IMR-90 (cell line): ENCODE measurements around the gene ADARB2.

Experiments
- CTCF ChIP-seq: conservative IDR thresholded peaks from 2 replicates; pipeline ENCODE4 v1.5.1; 2012; ENCODE audit warnings: mild to moderate bottlenecking, low read depth, low read length, improper control_type of control experiment
- FOS ChIP-seq: fragments of 150-350 bp; IDR thresholded peaks from 2 replicates; pipeline ENCODE4 v1.6.1; 2016; ENCODE audit warnings: low read depth, low read length
- POLR2A ChIP-seq: IDR thresholded peaks from 2 replicates; pipeline ENCODE4 v1.6.1; 2012; ENCODE audit warnings: mild to moderate bottlenecking, low read depth, low read length
- RFX5 ChIP-seq: IDR thresholded peaks from 2 replicates; pipeline ENCODE4 v1.8.0; 2012; ENCODE audit warnings: low read depth, mild to moderate bottlenecking, low read length, moderate library complexity
- TF ChIP-seq, protein P1 (sequence below): fragments of 150-350 bp; IDR thresholded peaks from 2 replicates; pipeline ENCODE4 v1.6.1; 2017; ENCODE audit warnings: mild to moderate bottlenecking, antibody characterized with exemption, low read length, low read depth

DNA sequence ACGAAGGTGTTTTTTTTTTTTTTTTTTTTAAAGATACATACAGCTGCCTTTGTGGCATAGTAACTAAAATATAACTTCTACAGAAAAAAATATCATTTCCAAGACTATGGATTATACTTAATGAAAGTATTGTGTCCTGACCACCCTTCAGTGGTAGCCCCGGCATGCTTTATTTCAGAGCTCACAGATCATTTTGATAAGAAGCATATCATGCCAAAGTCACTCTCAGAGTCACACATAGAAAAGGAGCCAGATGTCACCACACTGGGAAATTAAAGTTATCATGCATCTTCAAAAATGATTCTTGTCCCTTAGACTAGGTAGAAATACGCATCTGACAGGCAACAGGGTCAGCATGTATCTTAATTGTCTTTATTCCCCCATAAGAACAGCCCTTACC is 3.0 kb downstream of the ADARB2 start:
- TF ChIP-seq FOS (no peak), CTCF (no peak), RFX5 (no peak), POLR2A (no peak)
- TF ChIP-seq, protein P1, sequence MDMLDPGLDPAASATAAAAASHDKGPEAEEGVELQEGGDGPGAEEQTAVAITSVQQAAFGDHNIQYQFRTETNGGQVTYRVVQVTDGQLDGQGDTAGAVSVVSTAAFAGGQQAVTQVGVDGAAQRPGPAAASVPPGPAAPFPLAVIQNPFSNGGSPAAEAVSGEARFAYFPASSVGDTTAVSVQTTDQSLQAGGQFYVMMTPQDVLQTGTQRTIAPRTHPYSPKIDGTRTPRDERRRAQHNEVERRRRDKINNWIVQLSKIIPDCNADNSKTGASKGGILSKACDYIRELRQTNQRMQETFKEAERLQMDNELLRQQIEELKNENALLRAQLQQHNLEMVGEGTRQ: no peak
